Stimulated activated naive CD8-positive, alpha-beta T cell treated with anti-CD3 and anti-CD28 coated beads, Interleukin-15, Interleukin-2, amounts not matched to agents 100 ng/mL and 50 ng/mL, for 24 hours (primary cell): ENCODE measurements around the gene TIGIT.

ENCODE experiments used
- H3K27ac Mint-ChIP-seq: one replicate; pipeline ENCODE4 v1.8.0; 2021; ENCODE audit warnings: mild to moderate bottlenecking, mixed read lengths
- H3K27me3 Mint-ChIP-seq: one replicate; pipeline ENCODE4 v1.8.0; 2021; ENCODE audit warnings: mixed read lengths
- H3K36me3 Mint-ChIP-seq: one replicate; pipeline ENCODE4 v1.8.0; 2021; ENCODE audit warnings: low read depth, mixed read lengths
- H3K4me1 Mint-ChIP-seq: one replicate; pipeline ENCODE4 v1.8.0; 2021; ENCODE audit warnings: low read depth, mixed read lengths
- H3K4me3 Mint-ChIP-seq: one replicate; pipeline ENCODE4 v1.8.0; 2021; ENCODE audit warnings: mild to moderate bottlenecking, mixed read lengths
- H3K9me3 Mint-ChIP-seq: one replicate; pipeline ENCODE4 v1.8.0; 2021; ENCODE audit warnings: mixed read lengths

The TIGIT gene

GRCh38 chr3:114355653-114356052 is 61.8 kb downstream of the TIGIT start:
- Mint-ChIP-seq H3K27me3 (no peaks in the 10 kb centered on the region), H3K27ac (no peak overlapping the region), H3K4me3 (no peak overlapping the region), H3K36me3 (peaks cover 5% of the 10 kb centered on the region), H3K9me3 (no peaks in the 10 kb centered on the region), H3K4me1 (peaks cover 2% of the 10 kb centered on the region)

GRCh38 chr3:114356066-114356465 is 62.2 kb downstream of the TIGIT start:
- Mint-ChIP-seq H3K27me3 (no peaks in the 10 kb centered on the region), H3K36me3 (peaks cover under 1% of the 10 kb centered on the region), H3K4me3 (no peak overlapping the region), H3K27ac (no peak overlapping the region), H3K9me3 (no peaks in the 10 kb centered on the region), H3K4me1 (peaks cover 4% of the 10 kb centered on the region)

- no peaks in the 10 kb centered on the region for H3K27me3 Mint-ChIP-seq
- H3K9me3 Mint-ChIP-seq: no peaks in the 10 kb centered on the region
- H3K4me1 Mint-ChIP-seq: peaks cover 9% of the 10 kb centered on the region
- no peak overlapping the region for H3K27ac Mint-ChIP-seq
- no peaks in the 10 kb centered on the region for H3K36me3 Mint-ChIP-seq
- no peak overlapping the region for H3K4me3 Mint-ChIP-seq
Observed at GRCh38 chr3:114356525-114356924, 62.7 kb downstream of the TIGIT start.
